ENCODE data around the gene PPP1R9B.
A peak's percentile ranks its signal among the peaks of the same experiment; 100 is the strongest.

The PPP1R9B gene

DNA sequence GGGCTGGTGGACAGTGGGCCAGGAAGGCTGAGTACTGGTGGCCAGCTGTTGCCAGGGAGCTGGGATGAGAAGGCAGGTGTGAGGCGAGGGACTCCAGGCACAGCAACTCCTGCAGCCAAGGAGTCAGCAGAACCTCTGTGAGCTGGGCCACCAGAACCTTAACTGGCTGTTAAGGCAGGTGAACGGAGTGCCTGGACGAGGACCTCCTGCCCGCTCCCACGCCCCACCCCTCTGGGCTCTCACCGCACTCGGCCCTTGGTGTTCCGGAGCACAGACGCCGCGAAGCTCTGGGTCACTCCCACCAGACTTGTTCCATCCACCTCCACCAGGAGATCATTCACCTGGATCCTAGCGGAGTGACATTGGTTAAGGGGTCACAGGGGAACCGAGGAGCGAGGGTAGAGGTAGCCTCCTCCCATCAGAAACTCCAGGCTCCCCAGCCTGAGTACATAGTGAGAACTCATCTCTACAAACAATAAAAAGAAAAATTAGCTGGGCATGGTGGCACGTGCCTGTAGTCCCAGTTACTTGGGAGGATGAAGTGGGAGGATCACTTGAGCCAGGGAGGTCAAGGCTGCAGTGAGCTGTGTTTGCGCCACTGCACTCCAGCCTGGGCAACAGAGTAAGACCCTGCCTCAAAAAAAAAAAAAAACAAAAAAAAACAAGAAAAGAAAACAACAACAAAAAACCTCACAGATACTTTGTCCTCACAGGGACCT lies 9.3 kb downstream of the PPP1R9B start:
- DNase-seq: no peak

DNA sequence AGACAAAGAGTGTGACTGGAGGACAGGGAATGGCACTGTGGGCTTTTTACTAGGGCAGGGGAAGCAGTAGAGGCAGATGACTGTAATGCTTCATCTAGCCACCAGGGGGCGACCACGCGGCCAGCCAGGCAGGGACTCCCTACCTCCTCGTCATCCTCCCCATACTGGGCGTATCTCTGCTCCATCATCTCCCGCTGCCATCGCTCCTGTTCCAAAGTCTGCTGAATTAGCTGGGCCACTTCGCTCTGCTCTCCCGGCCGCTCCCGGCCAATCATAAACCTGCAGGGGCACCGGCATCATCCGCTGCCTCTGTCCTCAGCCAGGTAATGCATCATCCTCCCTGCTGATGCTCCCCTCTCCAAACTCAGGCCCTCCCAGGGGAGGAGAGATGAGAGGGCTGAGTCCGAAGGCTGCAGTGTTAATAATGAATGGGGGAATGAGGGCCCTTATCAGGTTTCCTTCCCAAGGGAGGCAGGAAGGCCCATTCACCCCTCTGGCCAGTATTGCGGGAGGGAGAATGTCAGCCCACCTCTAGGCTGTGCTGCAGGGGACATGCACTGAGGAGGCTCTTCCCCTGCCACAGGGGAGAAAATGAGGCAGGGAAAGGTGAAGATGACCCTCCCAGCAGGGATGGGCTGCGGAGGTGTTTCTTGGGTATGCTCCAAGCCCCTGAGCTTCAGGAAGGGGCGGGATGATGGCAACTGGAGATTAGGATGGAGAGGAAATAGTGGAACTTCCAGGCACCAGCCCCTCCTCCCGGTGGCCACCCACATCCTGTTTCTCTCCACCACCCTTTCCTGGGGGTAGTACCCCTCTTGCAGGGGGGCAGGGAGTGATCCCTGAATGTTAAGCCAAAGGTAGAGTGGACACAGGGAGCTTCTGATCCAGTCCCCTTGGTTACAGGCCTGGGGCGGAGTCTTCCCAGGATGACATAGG lies 10.3 kb downstream of the PPP1R9B start:
- peak; percentile 55 for DNase-seq

DNA sequence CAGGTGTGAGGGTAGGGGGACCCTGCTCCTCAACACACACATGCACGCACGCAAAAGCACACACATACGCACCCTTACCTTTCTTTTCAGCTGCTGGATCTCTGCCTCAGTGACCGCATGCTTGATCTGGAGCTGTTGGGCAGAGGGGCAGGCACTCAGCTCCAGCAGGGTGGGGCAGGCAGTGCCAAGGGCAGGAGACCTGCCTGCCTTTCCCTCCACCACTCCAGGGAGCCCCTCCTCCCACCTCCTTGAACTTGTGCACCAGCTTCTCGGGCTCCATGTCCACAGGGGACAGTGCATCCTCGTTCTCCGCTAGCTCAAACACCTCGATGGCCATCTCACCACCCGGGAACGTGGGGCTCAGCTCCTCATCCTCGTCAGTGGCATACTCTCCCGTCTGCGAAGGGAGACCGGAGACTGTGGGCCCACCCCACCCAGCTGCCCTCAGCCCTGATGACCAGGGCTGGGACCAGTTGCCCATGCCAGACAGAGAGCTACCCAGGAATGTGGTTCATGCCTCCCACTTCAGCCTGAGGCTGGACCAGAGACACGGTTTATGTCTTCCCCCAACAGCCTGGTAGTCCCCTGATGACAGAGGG lies 11.2 kb downstream of the PPP1R9B start:
- no peak for DNase-seq

DNA sequence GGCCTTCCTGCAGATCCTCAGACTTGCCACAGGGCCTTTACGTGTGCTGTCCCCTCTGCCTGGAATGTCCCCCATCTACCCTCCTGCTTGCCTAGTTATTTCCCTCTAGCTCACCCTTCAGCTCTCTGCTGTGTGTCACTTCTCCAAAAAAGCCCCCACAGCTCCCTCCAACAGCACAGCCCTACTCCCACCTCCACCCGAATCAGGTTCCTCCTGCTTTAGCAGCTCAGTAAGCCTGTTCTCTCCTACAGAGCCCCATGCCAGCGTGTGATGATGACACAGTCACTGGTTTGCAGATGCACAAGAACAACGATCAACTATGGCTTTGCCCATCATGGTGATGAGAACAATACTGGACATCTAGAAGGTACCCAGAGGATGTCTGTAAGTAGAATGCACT lies 13.4 kb downstream of the PPP1R9B start:
- no peak for DNase-seq

DNA sequence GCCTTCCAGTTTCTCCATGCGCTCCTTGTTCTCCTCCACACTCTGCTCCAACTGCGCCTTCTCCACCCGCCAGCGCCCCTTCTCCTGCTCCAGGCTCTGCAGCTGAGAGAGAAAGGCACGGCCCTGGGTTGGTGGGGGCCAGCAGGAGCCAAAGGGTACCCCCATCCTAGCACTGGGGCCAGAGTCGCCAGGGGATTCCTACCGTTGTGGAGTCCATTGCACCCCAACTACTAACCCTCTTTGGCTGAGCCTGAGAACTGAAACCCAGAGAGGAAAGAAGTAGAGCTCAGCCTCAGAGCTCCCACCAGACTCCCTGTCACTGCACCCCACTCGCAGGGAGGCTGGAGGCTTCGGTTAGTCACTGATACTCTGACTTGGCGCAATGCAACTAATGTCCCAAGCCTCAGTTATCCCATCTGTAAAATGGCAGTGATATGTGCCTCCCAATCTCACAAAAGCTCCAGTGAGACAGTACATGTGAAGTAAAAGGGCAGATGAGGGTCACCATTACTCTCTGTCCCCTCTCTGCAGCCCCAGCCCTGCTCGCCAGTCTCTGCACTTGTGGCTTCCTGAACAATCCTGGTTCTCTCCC lies 14.3 kb downstream of the PPP1R9B start:
- DNase-seq: no peak

DNA sequence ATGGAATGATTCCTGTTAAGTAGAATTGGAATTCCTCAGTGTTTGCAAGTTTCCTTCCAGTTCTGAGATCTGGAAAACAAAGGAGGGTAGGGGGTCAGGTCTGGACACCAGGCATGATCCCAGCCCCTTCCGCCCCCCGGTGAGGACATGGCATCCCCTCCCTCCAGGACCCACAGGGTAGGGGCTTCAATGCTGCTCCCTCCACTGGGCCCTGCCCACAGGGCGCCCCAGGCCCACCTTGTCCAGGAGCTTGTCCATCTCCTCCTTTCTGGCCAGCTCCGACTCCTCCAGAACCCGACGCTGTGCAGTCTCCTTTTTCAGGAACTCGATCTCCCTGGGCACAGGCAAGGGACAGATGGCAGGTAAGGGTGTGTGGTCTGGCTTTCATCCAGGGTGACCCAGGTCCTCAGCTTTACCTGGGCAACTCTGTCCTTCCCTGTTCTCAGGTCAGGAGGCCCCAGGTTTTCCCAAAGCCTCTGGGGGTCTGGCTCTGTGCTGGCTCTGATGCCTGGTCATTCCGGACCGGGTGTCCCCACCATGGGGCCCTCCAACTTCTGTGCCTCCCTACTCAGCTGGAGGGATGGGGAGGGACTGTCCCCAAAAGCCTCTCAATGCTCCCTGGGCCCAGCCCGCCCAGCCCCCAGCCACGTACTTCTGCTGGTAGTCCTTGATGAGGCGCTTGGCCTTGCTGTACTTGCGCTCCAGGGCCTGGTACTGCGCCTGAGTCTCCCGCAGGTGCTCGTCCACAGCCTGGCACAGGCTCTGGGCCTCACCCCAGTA lies 15.0 kb downstream of the PPP1R9B start:
- no peak for DNase-seq

DNA sequence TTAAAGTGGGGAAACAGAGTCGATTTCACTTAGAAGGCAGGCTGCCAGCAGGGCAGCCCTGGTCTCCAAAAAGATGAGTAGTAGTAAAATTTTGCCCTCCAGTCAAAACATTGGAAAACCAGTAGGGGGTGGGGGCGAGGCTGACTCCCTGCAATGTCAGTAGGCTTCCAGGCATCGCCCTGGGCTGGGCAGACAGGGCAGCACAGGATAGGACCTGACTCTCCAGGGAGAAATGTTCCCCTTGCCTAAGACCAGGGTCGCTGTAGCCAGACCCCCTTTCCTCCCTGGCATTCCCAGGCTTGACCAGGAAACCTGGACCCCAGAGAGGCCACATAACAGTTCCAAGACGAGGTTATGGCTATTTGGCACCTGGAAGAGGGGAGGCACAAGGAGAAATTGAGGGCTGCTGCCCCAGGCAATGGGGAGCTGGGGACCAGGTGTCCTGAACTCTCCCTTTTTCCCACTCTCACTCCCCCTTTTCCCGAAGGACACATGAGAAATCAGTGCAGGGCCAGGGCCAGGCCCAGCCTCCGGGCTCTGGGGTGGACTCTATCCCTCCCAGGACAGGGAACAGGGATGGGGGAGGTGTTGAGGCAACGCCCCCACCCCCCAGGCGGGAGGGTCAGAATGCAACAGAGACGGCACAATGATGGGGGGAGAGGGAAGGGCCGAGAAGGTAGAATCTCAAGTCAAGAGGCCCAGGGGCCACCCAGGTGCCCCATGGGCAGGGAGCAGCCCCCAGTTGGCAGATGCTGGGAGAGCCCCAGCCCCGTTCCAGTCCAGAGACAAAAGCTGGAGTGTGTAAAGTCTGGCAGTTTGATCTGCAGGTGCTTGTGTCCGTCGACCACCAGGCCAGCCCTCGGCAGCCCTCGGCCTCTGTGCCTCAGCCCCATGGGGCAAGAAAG lies 16.0 kb downstream of the PPP1R9B start:
- no peak for DNase-seq

DNA sequence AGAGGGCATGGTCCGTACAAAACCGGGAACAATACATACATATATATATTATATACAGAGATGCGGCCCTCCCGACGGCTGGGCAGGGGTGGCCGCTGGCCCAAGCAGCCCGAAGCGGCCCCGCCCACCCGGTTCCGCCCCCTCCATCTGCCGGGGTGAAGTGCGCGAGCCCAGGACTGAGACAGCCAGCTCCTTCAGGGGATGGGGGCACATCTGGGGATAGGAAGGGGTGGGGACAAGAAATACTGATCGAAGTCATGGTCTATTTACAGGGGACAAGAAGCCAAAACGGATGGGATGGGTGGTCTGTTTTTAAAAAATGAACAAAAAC lies 16.7 kb downstream of the PPP1R9B start:
- DNase-seq: no peak

DNA sequence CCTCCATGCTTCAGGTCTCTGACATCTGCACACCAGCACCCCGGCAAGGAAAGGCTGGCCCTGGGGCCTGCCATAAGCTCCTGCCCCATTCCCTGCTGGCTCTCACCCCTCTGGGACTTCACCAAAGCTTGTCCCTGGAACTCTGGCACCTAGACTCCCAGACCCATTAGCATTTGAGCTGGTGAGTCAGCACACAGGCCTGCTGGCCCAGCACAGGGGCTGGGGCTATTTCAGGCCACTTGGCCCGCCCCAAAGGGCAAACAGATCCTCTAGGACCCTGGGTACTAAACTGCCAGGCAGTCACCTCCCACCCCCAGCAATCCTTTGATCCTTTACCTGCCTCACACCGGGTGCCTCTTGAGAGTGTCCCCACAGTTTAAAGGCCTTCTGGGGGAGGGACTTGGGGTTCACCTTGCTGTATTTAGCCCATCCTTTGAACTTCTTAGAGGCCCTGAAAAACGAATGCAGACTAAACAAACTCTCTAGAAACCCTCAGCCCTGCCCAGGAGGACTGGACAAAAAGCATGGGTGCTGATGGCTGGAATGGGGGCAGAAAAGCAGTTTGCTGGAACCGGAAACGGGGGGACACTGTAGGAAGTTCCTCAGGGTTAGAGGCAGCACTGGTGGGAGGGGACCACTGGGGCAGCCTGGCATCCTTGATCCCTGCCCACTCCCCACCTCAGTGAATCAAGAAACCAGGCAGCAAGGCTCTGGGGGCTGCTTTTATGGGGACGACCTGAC lies 17.3 kb downstream of the PPP1R9B start:
- DNase-seq: no peak

DNA sequence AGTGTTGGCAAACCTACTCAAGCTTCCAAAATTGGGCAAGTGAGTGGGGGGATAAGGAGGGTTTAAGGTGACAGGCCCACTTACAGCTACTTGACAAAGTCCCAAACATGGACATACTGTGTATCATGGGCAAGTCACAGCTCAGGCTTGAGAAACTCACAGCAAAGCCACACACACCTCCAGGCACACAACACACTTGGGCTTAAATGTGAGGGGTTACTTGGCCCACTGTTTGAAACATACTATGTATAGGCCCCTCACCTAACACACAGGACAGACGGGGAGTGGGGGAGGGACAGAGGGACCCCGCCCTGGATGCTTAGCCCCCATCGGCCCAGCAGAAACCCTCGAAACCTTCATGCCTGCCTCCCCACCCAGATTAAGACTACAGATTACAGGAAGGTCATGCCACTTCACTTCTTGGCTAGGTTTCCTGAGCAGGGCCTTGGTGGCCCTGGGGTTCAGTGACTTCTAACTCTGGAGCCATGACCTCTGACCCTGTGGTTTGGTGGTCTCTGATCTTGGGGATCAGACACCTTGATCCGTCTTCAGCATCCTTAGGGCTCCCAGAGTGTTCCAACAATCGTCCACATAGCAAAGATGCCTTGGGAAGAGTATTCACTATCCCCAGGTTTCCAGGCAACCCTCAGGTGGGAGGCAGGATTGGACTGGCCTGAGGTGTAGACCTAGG lies 18.2 kb downstream of the PPP1R9B start:
- DNase-seq: no peak

DNA sequence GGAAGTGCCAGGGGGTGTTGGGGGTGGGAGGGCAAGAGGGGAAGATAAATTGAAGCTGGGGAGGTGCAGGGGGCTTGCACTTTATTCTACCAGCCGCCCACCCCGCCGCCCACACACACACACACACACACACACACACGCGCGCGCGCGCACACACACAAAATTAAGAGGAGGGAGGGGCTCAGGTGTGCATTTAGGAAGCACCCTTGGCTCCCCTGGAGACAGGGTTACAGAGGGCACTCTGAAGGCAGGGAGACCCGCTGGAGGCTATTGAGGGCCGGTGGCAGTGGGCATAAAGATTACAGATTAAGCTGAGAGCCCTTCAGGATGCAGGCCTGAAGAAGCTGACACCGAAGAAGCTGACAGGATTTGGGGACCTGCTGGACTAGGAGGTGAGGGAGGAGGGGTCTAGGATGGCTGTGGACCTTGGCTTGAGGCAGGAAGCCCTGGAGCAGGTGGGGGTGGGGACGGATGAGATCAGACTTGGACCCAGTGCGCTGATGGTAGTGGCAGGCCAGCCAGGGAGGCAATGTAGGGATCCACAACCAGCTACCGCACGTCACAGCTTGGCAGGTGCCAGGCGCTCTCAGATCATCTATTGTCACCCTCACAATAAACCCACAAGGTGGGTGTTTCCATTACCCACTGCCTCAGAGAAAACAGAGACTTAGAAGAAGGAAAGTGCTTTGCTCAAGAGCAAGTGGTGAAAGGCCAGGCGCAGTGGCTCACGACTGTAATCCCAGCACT lies 19.7 kb downstream of the PPP1R9B start:
- DNase-seq: no peak

DNA sequence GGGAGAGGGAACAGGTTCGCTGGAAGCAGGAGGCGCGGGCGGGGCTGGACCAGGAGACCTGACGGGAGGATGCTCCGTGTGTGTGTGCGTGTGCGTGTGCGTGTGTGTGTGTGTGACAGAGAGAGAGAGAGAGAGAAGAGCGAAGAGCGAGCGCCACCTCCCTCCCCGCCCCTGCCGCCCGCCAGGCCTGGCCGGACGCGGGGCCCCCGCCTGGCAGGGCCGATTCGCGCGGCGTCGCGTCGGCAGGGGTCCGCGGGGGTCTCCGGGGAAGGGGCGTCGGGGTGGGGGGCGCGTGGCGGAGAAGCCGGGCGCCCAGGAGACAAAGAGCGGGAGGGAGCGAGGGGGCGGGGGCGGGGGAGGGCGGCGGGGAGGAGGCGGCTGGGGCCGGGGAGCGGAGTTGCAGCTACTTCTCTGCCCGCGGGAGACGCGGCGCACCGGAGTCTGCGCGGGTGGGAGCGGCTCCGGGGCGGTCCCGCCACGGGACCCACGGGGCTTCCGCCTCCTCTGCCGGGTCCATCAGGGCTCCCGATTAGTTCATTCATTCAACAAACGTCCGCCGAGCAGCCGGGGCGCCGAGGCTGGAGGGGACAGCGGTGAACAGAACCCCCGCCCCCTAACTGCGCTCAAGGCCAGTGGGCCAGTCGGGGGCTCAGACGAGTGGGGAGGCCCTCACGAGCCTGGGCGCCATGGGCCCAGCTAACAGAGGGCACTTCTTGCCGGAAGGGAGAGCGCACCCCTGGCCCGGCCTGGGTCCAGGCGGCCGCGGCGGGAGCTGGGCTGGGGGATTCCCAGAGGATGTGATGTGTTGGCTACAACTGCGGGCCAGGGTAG lies 20.5 kb downstream of the PPP1R9B start, which contains the start of gene SAMD14:
Gene SAMD14 (minus strand): TSS at position 433 of the 831 bp plus-strand sequence. CDS start 5,201 bp downstream, outside the sequence.
- DNase-seq: no peak

DNA sequence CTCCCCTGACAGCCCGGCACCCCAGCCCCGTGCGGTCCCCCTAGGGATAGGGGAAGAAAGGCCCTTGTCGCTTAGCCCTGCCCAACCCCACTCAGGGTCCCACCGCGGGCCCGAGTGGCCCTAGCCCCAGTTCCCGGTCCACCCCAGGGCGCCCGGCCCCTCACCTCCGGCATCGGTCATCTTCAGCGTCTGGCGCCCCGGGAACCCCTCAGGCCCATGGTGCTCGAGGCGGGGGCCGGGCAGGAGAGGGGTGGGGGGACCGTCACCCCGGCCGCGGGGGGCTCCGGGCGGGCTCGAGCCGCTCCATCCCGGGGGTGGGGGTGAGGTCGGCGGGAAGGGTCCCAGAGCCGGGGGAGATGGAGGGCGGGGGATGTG lies 21.1 kb downstream of the PPP1R9B start:
- DNase-seq: no peak

DNA sequence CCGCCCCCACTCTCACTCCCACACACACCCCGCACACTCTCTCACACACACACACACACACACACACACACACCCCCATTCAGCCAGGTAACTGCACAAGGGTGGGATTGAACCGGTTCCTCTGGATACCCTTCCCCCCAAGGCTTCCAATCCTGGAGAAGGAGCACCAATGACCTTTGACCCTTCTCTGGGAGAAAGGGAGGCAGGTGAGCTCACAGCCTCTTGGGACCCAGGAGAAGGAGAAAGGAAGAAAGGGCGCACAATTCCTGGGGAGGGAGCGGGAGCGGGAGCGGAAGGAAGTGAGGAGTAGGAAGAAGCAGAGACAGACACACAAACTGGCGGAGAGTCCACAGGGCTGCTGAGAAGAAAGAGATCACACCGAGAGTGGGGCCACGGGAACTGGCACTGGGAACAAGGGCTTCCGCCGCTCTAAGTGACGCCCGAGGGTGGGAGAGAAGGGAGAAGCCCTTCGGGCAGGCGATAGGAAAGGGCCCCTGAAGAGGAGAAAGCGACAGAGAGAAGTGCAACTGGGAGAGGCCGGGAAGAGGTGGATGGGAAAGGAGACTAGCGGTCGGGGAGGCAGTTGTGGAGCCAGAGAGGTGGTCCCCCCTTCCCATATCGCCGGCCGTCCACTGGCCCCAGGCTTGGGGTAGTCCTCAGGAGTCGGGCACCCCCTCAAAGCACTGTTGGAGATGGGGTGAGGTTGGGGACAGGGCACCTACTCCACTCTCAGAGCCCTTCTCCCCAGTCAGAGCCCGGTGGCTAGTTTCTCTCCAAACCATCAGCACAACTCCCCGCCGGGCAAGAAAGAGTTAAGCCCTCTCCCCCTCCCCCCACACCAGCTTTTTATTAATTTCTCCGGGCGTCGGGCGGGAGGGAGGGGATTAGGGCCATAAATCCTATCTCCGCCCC lies 21.8 kb downstream of the PPP1R9B start:
- no peak for DNase-seq

DNA sequence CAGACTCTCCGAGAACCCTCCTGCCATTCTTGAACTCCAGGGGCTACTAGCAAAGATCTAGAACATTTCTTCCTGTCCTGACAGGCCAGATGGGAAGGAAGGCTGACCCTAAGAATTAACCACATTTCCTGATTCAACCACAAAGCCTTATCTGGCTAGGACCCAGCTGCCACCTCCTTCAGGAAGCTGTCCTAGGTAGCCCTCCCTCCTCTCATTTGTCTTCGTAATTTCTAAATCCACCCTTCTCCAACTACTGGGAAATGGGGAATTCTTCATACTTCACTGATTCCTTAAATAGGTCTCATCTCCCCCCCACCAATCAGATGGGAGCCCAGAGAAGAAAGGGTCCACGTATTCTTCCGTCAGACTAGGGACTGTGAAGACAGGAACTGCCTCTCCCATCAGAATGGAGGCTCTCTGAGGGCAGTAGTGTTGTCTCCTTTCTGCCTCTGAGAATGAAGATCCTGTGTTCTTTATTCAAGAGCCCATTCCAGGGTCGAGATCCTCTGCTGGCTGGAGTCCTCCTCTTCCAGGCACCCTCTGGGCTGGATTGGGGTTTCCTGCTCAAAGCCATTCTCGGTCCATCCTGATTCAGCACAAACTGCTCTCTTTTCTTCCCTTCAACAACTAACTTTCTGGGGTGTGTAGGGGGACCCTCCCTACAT lies 22.6 kb downstream of the PPP1R9B start:
- DNase-seq: peak; percentile 50

DNA sequence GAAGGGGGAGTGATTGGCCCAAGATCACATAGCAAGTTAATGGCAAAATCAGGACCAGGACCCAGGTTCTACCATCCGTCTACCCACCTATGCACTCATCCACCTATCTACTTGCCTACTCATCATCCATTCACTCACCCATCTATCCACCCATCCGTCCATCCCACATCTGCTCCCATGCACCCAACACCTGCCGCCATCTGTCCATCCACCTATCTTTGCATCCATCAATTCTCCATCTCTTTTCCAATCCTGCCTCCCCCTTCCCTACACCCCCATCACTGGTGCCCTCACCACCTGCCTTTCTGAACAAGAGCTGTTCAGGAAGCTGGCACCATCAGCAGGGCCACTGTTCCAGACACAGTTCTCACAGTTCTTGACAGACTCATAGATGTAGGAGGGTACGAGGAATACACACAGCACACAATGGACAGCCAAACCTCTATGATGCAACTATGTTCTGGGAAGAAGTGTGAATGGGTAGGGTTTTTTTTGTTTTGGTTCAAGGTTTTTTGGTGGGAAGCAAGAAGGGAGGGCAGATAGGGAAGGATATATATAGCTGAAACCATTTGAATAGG lies 25.0 kb downstream of the PPP1R9B start:
- DNase-seq: no peak

Measured in RPMI8226 (cell line).